Right lobe of liver (tissue), 6 donors: ENCODE data around the gene PSMA7. TPM values are rescaled to one million over a fixed set of nuclear protein-coding genes. Genes with fewer than 3 reads are reported as not detected.

Experiments used
- ATAC-seq, 4 donors: fragments of 200-7000 bp; cut with Tn5 transposase; one replicate each; pipeline ENCODE4 v1.9.1; 2020; ENCODE audit warnings: mild to moderate bottlenecking in 4 of 4, moderate library complexity in 4 of 4
- DNase-seq, 3 donors: peaks; one replicate each; pipeline ENCODE4 v3.0.0-alpha.2; 2020
- H3K27ac ChIP-seq, 3 donors: fragments of 200-600 bp; one replicate each; pipeline ENCODE4 v1.8.0; 2022
- H3K27me3 ChIP-seq, 2 donors: fragments of 200-600 bp; one replicate each; pipeline ENCODE4 v1.8.0; 2022
- H3K36me3 ChIP-seq, 4 donors: fragments of 200-600 bp; sonication (generic) in 1 of 4; one replicate each; pipeline versions ENCODE4 v1.5.1 to v1.8.0; 2017 to 2022; ENCODE audit warnings: control low read depth in 1 of 4
- H3K4me1 ChIP-seq, 4 donors: fragments of 200-600 bp; sonication (generic) in 1 of 4; one replicate each; pipeline versions ENCODE4 v1.5.1 to v1.8.0; 2017 to 2022; ENCODE audit warnings: control low read depth in 1 of 4
- H3K4me3 ChIP-seq, 3 donors: fragments of 200-600 bp; one replicate each; pipeline ENCODE4 v1.8.0; 2022
- H3K9me3 ChIP-seq, 4 donors: fragments of 200-600 bp; sonication (generic) in 1 of 4; one replicate each; pipeline versions ENCODE4 v1.5.1 to v1.8.0; 2017 to 2022; ENCODE audit warnings: control low read depth in 1 of 4
- CTCF ChIP-seq, 4 donors: fragments of 200-600 bp in 3 of 4; fragments of 450-650 bp in 1 of 4; IDR thresholded peaks; one replicate each; pipeline versions ENCODE4 v1.5.1 to v1.8.0; 2016 to 2022; ENCODE audit warnings: antibody characterized with exemption in 4 of 4, mild to moderate bottlenecking in 2 of 4
- POLR2A ChIP-seq: fragments of 450-650 bp; IDR thresholded peaks from one replicate; pipeline ENCODE4 v1.6.1; 2017; ENCODE audit warnings: antibody characterized with exemption, mild to moderate bottlenecking
- WGBS: methylation state at CpG from one replicate; pipeline ENCODE4 v1.1.6; 2018; ENCODE audit warnings: low coverage, low lambda C conversion rate; ENCODE audit not compliant: insufficient coverage; ENCODE audit errors: missing lambda C conversion rate; 5-methylcytosine and 5-hydroxymethylcytosine counted together
- intact Hi-C, 2 donors: fragments of 100-400 bp; cut with DNase I; formaldehyde crosslinking; loops; one replicate each; pipeline versions ENCODE4 v1.11.2 to v1.14.1; 2022
- total RNA-seq, 6 experiments: library from RNA; depleted of rRNA in 2 of 6; stranded (reverse); fragments of >200 nt in 2 of 6; fragmentation: NEBNext Ultra II Directional in 3 of 6; extraction: Animal tissue kit (Norgen Biotek cat#: 25700) in 3 of 6; gene quantifications; one replicate each; pipeline versions ENCODE4 v1.1.0 to v1.2.4, GENCODE V29; 2016 to 2023
- donor health status: DM: no; HTN: yes; CAD: no.
- donor health status: DM: no; HTN: no; CAD: no.
- donor health status: DM: no; HTN: no; CAD: no.
- donor health status: DM: no; HTN: yes; CAD: no.
- donor health status: DM: no; HTN: yes; CAD: no.

PSMA7 gene
- total RNA-seq, 6 experiments from 2014 or later, result 108 to 268 (median 116) TPM

GRCh38 chr20:62142252-62143080 lies 728 bp downstream of the PSMA7 start:
- H3K9me3 ChIP-seq, result no peaks in the 10 kb centered on the region
- intact Hi-C loops, result no loop called here
- H3K4me3 ChIP-seq, result peak overlapping the region; percentile 72 to 86 (median 81)
- H3K36me3 ChIP-seq, result peaks cover 14 to 34% (median 28%) of the 10 kb centered on the region in 4 donors
- peak in 1 of 4 donors; percentile 1 for ATAC-seq
- TF ChIP-seq POLR2A, result no peak
- no peaks in the 10 kb centered on the region for H3K27me3 ChIP-seq
- DNase-seq, result peak in 1 of 3 donors; percentile 46
- peak overlapping the region; percentile 76 to 100 (median 87) for H3K27ac ChIP-seq
- WGBS, result 0% methylated on average over 16 of the region's 71 CpGs
- H3K4me1 ChIP-seq, result peaks cover 0 to 42% (median 24%) of the 10 kb centered on the region in 4 donors

GRCh38 chr20:62141397-62142251 lies 1.6 kb downstream of the PSMA7 start:
- Histone ChIP-seq H3K27ac (peak overlapping the region; percentile 76 to 100 (median 87)), H3K4me1 (peaks cover 0 to 34% (median 20%) of the 10 kb centered on the region in 4 donors), H3K27me3 (no peaks in the 10 kb centered on the region), H3K4me3 (peak overlapping the region; percentile 72 to 86 (median 81)), H3K9me3 (no peaks in the 10 kb centered on the region), H3K36me3 (peaks cover 14 to 43% (median 31%) of the 10 kb centered on the region in 4 donors)
- DNase-seq (no peak), ATAC-seq (peak in 3 of 4 donors; percentile 0 to 11 (median 2))
- intact Hi-C loops, result no loop called here
- TF ChIP-seq CTCF (IDR thresholded peaks at IDR 0.05) (peak in 3 of 4 donors; percentile 4 to 15 (median 13)), POLR2A (no peak)
- 5% methylated on average over 11 of the region's 14 CpGs for WGBS

GRCh38 chr20:62141043-62141396 lies 2.2 kb downstream of the PSMA7 start:
- Histone ChIP-seq H3K36me3 (peaks cover 20 to 49% (median 34%) of the 10 kb centered on the region in 4 donors), H3K27ac (peak overlapping the region in 1 of 3 donors; percentile 100), H3K27me3 (no peaks in the 10 kb centered on the region), H3K4me3 (peak overlapping the region in 2 of 3 donors; percentile 81 to 86), H3K9me3 (no peaks in the 10 kb centered on the region), H3K4me1 (peaks cover 0 to 32% (median 18%) of the 10 kb centered on the region in 4 donors)
- ATAC-seq (no peak), DNase-seq (no peak)
- WGBS, result 47% methylated on average over 4 of the region's 7 CpGs
- intact Hi-C loops, result no loop called here
- no peak for TF ChIP-seq CTCF (IDR thresholded peaks at IDR 0.05)
- TF ChIP-seq POLR2A, result no peak

- H3K9me3 ChIP-seq, result no peaks in the 10 kb centered on the region
- WGBS, result 67% methylated on average over 1 of the region's 13 CpGs
- TF ChIP-seq POLR2A (no peak), CTCF (IDR thresholded peaks at IDR 0.05) (no peak)
- DNase-seq, result no peak
- H3K4me1 ChIP-seq, result peaks cover 0 to 28% (median 12%) of the 10 kb centered on the region in 4 donors
- peaks cover 23 to 60% (median 39%) of the 10 kb centered on the region in 4 donors for H3K36me3 ChIP-seq
- ATAC-seq, result no peak
- H3K27me3 ChIP-seq, result no peaks in the 10 kb centered on the region
- no peak overlapping the region for H3K4me3 ChIP-seq
- no peak overlapping the region for H3K27ac ChIP-seq
- intact Hi-C loops, result loop anchor here (5.0 to 10.0 kb wide), 2 partner anchors 72 to 125 kb away; partner anchors contain the start of gene TAF4 (in 1 of the 2)
These were observed 3.6 kb downstream of the PSMA7 start for GRCh38 chr20:62139636-62140035.
